Stimulated activated naive CD4-positive, alpha-beta T cell treated with Interleukin-2 at 50 U/mL for 16 hours (primary cell): ENCODE data around the gene COL10A1.

ENCODE experiments used
- DNase-seq: peaks from one replicate; lab custom pipeline; 2025; lab: John Stamatoyannopoulos, UW

COL10A1 gene

DNA sequence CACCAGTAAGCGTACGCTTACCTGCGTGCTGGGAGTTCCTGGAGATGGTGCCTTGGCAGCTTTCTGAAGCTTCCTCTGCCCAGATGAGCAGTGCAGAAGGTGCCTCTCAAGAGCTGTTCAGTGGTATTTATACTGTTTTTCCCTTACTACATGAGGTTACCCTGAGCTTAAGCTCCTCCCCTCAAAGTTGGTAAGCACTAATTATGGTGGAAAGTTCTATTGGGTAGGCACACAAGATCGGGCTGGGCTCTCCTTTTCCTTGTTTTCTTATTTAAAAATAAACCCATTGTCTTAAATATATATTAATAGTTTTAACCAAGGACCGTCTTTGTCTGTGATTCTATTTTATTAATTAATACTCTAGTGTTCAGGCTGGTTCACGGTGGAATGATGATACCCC lies at the start of gene COL10A1:
Gene COL10A1, minus strand, starts transcription at position 101 of the 400 bp plus-strand sequence. CDS start 640 bp downstream, outside the sequence.
- no peak for DNase-seq

DNA sequence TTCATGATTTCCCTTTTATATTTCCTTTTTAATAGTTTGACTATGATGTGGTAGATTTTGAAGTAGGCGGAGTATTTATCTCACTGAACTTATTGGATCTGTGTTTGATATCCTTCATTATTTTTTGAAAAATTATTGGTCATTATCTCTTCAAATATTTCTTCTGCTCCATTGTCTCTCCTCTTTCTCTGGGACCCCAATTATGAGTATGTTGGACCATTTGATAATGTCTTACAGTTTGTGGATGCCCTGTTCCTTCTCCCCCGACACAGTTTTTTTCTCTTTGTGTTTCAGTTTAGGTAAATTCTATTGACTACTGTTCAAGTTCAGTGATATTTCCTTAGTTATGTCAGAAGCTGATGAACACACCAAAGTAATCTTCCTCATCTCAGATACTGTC lies 49.4 kb upstream of the COL10A1 start:
- no peak for DNase-seq

DNA sequence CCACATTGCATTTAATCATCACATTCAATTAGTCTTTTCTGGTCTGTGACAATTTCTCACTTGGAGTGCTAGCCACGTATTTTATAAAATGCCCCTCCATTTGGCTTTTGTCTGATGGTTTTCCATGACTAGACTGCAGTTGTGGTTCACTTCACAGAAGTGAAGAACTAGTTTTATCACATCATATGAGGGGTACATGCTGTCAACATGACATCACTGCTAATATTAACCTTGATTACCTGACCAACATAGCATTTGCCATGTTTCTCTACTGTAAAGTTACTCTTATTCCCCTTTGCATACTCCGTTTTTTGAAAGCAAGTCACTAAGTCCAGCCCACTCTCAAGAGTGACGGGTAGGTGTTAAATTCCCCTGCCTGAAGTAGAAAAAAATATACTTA lies 48.0 kb upstream of the COL10A1 start:
- no peak for DNase-seq

DNA sequence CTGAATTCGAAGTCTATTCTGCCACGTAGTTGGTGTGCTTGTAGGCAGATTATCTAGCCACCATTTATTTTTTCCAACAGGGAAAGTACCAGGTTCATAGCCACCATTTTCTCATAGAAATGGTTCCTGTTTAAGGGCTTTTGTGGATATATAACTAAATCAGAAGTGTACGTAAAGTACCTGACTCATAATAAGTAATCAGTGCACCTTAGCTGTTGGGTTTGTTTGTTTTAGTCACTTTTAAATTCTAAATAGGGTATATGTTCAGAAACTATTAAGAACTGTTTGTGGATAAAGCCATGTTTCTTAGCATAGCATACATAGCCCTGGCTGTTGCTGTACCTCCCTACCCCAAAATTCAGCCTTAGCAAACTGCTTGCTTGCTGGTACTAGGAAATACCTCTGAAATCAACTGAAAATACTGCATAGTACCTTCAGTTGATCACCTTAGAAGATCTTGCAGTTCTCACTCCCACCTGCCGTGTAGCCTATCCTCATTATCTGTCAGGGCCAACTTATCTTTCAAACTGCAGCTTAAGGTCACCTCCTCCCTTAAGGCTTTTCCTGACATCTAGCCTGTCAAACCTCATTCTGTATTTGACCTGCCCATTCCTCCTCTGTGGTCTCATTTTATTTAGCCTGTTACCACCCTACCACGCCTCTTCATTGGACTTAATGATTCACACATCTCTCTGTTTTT lies 44.6 kb upstream of the COL10A1 start:
- DNase-seq, result no peak

DNA sequence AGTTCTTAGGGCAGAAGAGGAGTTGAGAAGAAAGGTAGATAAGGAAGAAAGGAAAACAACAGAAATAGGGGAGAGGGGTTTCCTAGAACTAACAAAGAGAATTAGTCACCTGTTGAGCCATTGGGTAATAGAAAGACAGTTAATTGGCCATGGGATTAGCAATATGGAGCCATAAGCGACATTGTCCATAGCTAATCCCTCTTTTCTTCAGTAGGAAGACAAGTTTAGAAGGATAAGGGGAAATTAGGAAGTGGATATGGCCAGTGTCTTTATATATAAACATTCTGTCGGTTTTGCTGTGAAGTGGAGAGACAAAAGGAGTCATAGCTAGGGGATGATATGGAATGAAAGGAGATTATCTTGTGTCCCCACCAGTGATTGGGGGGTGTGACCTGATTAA lies 43.9 kb upstream of the COL10A1 start:
- DNase-seq, result no peak

DNA sequence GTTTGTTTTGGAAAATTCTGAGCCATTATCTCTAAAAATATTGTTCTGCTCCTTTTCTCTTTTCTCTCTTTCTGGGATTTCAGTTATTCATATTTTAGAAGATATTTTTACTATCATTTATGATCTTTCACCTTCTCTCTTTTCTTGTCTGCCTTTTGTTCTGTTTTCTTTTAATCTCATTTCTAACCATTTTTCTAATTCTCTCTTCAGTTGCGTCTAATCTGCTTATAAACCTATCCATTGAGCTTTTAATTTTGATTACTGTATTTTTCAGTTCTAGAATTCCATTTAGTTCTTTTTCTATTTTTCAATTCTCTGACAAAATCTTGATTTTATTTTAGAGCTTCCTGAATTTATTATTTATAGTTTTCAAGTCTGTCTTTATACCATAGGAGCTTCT lies 42.2 kb upstream of the COL10A1 start:
- DNase-seq, result no peak

DNA sequence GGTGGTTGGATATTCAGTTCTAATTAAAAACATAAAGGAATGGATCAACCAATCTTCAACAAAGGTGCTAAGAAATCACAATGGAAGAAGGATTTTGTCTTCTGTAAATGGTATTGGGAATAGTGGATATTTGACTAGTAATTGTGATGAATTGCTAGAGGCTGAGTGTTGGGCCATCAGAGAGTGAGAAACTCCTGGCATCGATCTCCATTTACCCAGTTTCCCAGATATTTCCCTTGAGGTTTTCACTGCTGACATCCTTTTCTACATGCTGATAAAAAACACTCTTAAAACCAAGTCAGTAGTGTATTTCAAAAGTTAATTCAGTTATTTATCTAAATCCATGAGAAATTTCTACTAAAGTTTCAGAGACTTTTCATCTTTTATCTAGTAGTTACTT lies 40.4 kb upstream of the COL10A1 start:
- DNase-seq, result no peak

DNA sequence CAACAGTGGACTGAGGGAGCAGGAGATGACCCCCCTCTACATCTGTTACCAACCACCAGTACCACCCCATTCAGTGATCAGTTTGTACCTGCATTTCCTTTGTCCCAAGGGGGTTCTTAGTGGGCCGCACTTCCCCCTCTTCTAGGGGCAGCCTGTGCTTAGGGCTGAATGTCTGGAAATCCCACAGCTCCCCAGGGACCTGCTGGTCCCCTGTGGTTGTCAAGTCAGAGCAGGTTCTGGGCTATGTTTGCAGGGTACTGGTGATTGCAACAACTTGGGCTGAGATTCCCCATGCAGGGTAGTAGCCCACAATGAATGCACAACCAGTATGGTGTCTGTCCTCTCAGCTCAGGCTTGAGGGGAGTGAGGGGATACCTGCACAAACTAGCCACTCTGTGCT lies 39.7 kb upstream of the COL10A1 start:
- no peak for DNase-seq

DNA sequence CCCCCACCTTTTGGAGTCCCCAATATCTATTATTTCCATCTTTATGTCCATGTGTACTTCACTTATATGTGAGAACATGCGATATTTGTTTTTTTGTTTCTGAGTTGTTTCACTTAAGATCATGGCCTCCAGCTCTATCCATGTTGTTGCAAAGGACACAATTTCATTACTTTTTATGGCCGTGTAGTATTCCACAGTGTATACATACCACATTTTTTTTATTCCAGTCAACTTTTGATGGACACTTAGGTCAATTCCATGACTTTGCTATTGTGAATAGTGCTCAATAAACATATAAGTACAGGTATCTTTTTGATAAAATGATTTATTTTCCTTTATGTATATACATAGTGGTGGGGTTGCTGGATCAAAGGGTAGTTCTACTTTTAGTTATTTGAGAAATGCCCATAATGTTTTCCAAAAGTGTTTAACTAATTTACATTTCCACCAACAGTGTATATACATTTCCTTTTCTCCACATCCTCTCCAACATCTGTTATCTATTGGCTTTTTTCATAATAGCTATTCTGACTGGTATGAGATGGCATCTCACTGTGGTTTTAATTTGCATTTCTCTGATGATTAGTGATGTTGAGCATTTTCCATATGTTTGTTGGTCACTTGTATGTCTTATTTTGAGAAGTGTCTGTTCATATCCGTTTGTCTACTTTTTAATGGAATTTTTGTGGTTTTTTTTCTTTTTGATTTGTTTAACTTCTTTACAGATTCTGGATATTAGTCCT lies 34.0 kb upstream of the COL10A1 start:
- DNase-seq, result no peak

DNA sequence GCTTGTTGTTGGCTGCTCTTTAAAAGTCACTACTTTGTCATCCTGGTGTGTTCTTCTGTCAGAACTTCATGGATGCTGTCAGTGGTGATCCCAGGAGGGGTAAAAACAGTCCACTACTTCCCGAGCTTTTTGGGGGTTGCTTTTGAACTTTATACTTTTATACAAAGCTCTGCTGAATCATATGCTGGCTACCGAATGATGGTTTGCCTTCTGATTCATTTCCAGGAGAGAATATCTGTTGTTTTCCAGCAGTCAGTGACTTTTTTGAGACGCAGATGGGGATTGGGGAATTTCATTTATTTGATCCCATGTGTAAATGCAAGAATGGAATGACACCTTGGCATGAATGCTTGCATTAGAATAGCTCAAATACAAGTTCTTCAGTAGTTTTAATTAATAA lies 32.7 kb upstream of the COL10A1 start:
- DNase-seq, result no peak

DNA sequence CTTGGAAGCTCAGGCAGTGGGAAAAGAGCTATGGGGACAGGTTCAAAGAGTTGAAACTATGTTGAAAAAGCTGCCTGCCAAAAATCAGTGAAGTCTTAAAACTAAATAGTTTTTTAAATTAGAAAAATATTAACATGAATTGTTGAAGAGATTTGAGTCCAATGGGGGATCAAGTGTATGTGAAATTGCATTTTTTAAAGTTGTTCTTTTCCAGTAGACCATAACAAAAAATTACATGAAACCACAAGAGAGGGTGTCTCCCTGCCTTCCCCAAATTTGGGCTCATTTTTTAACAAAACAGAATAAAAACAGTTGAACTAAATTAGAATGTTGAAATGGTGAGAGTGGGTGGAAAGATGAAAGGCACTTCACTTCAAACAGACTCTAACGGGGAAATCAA lies 31.5 kb upstream of the COL10A1 start:
- DNase-seq, result no peak

DNA sequence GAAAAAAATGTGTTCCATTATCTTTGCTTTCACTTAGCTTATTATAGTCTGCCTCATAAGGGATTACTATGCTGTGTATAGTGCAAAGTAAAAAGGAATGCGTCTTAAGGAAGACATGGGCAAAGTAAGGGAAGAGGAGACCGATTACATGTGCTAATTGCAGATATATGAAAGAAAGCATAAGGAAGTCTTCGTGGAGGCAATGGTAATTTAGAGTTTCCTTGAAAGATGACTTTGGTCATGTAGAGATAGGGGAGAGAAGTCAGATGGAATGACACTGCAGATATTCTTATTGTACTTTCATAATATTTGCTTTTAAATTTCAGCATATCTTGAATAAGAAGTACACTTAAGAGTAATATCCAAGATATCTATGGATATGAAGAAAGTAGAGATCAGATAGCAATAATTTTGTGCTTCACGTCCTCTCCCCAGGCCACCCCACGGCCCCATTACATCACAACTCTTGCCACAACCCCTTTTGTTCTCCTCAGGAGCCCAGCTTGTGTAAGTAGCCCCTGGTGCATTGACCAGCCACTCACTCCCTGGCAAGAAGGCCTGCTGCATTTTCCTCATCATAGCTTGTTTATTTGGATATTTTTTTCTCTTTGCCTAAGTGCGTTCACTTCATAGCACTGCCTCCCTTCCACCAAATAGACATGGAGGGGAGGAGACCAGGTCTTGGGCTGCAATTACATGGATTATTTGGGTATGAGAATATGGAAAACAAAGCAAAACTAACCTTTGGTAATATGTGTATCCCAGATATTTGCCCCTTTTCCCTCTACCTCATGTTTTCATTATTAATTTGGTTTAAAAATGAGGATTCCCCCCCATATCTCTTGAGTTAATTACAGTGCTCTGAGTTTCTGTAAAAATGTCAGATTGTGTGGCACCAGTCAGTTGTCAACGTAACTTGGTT lies 30.7 kb upstream of the COL10A1 start:
- no peak for DNase-seq

DNA sequence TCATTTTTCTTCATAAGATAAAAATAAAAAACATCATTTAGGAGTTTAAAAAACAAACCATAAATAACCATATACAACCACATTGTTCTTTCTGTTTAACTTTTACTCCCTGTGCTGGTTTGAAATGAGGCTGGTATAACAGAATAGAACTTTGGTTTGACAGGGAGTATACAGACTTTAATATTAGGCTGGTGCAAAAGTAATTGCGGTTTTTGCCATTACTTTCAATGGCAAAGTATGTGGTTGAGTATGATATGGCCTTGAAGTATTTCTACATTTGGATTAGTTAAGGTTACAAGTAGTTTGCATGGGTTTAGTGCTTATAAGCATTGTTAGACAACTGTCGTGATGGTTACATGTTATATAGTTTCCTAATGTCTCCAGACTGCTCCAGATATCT lies 29.0 kb upstream of the COL10A1 start:
- DNase-seq, result no peak

DNA sequence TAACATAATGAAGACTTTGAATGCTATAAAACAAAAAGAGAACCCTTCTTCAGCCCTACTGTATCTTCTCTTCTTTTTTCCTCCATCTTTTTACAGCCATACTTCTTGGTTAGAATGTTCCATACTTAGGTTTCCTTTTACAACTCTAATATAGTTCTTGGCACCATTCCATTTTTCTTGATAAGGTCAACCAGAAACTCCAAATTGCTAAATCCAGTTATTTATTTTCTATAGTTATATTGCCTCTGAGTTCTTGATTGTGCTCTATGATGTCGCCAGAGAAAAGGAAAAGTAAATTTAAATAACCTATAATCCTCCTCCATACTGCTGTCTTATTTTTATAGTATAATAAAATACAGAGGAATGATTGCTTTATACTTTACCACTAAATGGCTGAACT lies 26.7 kb upstream of the COL10A1 start:
- no peak for DNase-seq

DNA sequence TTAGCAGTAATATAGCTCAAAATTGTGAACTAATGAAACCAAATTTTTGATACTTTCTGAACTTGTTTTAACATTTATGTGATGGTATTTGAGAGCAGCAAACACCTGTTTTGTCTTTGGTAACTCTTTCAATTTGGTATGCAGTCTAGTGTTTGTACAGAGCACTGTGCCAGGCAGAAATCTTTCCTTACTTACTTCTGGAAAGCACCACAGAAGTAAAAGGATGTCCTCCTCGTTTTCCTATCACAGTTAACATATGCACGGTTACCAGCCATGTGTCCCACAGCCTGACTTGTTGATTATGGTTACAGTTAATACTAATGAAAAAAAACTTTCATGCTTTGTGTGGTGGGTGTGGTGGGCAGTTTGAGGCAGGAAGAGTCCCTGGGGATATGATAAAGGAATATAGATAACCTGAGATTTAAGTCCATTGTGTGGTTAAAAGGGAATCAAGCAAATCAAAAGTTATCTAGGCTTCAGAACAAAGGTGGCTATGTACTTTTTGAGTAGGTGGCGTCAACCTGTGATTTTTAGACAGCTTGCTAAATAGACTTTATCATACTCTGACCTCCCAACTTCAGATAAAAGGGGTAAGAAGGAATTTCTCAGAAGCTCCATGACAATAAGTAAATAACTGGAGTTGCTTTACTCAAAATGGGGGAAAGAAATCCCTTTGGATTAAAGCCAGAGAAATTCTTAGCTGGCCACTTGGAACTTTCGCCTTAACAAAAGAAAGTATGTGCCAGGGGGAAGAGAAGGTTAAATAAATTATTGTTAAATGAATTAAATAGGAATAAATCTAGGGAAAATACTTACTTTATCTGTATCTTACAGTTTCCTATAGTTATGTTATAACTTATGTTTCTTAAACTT lies 20.1 kb upstream of the COL10A1 start:
- DNase-seq, result no peak

DNA sequence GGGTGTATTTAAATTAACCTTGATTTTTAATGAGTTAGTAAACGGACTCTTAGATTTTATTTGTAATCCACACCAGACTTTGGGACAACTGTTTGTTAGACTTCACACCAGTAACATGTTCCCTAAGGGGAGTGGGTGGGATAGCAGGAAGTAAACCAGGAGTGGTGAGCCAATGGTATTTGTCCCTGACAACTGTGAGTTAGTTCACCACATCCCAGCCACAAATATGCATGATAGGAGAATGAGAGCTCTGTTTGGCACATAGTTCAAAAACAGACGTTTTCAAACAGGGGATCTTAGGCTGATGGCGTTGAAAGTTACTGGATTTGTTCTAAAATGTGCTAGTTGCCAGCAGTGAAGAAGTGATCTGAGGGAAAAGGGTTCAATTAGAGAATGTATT lies 18.7 kb upstream of the COL10A1 start:
- DNase-seq, result no peak

DNA sequence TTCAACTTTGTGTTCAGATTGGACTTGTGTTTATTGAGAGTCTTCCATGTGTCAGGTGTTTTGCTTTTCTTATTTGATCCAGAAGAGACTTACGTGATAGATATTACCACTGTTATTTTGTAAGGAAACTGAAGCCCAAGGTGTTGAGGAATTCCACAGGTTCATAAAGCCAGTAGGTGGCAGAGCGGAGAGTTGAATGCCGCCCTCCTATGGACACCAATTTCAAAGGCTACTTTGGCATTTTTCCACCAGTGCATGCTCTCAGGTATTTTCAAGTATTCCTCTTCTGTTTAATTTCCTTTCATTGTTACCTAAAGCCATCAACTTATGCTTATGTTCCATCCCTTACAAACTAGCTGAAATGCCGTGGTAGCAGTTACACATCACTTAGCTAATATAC lies 14.0 kb upstream of the COL10A1 start:
- DNase-seq, result no peak

DNA sequence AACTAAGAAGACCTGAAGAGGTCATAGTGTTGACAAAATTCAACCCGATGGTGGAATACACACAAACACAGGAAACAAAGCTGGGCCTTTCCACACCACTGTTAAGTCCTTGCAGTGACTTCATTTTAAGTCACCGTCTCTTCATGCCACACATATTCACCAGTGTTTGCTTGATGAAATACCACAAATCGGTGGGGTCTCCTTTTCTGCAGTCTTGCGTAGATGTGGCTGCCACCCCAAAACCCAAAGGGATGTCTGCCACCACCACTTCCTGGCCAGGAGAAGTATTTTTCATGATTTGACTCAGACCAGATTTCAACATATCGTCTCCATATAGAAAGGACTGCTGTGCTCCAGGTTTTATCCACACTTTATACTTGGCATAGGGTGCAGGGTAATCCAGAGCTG lies 11.0 kb upstream of the COL10A1 start:
- DNase-seq, result no peak

DNA sequence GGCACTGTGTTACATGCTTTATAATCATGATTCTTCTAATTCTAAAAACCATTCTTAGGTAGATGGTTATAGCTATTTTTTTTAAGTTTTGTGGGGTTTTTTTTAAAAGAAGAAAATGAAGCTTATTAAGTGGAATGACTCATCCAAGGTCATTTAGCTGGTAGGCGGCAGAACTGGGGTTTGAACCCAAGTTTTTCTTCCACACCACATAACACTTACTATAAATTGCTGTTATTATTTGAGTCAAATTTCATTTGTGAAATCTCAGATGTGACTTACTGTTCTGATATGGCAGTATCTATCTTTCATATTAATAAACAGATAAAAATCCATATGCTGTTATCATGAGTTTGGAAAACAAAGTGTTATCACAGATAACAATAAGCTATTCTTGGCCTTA lies 10.4 kb upstream of the COL10A1 start:
- DNase-seq, result no peak

DNA sequence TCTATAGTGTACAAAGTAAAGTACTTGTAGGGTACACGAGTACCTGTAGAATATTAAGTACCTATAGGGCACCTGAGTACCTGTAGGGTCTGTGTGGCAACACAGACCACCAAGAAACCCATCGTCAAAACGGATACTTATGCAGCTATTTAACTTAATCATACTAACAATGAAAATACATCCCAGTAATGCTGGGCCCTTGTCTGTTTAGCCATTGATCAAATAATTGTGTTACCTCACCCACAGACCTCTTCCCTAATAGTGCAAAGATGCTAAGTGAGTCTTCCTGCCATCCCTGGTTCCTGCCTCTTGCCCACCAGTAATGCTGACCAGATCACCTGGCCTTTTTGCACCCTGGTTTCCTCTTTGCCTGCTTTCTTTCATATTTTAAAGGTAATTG lies 7.5 kb upstream of the COL10A1 start:
- no peak for DNase-seq

DNA sequence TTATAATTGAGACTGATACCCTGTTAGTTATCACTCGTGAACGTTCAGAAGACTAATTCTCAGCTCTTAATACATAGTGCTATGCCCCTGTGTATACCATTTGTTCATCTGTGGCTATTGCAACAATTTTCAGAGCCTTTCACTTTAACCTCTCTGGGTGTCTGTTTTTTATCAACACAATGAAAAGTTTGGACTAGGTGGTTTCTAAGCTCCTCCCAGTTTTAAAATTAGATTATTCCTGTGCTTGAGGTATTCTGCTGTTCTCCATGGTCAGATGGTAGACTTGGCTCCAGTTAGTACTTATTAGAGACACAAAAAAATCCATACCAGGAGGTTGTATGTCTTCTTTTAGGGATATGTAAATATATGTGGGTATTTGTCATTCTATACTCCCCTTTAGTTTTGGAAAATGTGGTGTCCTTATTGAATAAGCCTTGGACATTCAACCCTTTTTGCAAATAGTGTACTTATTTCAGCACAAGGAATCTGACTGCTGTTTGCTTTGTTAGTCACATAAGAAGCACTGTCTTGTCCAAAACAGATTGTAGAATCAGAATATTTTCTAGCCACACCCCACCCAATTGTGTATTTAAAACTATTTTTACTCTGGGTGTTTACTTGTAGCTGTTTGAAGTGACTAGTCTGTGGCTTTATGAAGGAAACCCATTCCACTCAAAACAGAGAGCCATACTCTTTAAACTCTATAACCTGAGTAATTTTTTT lies 2.0 kb upstream of the COL10A1 start:
- DNase-seq, result no peak
